GM12878 (cell line): ENCODE measurements around the gene NIPA2.

ENCODE experiments used
- CTCF ChIP-seq, 3 experiments: IDR thresholded peaks in 2 of 3; conservative IDR thresholded peaks in 1 of 3; 2 replicates each; pipeline ENCODE4 v1.5.1; 2011; ENCODE audit warnings: low read depth in 3 of 3, low read length in 3 of 3, mild to moderate bottlenecking in 3 of 3, control low read depth in 2 of 3, moderate library complexity in 2 of 3, inconsistent platforms in 1 of 3, mixed read lengths in 1 of 3; ENCODE audit not compliant: control insufficient read depth in 2 of 3, insufficient read depth in 1 of 3; ENCODE audit errors: extremely low read depth in 1 of 3
- EGR1 ChIP-seq, 2 experiments: IDR thresholded peaks; 1 replicate in 1 of 2; 2 replicates in 1 of 2; pipeline ENCODE4 v1.6.1; 2011 to 2012; ENCODE audit warnings: low read depth in 2 of 2, low read length in 2 of 2, borderline replicate concordance in 1 of 2, mild to moderate bottlenecking in 1 of 2, moderate library complexity in 1 of 2
- FOS ChIP-seq: IDR thresholded peaks from 3 replicates; pipeline ENCODE4 v1.6.1; 2011; ENCODE audit warnings: borderline replicate concordance; ENCODE audit not compliant: insufficient read length; ENCODE audit errors: extremely low read depth
- POLR2A ChIP-seq: IDR thresholded peaks from 2 replicates; pipeline ENCODE4 v1.6.1; 2011; ENCODE audit warnings: low read depth, mild to moderate bottlenecking, low read length
- USF1 ChIP-seq: IDR thresholded peaks from 2 replicates; pipeline ENCODE4 v1.6.1; 2011; ENCODE audit warnings: borderline replicate concordance, low read depth, mild to moderate bottlenecking, moderate library complexity, mixed read lengths, low read length; ENCODE audit not compliant: insufficient read depth; ENCODE audit errors: extremely low read length
- ZNF592 ChIP-seq: fragments of 450-650 bp; IDR thresholded peaks from 2 replicates; pipeline ENCODE4 v1.6.1; 2017; ENCODE audit warnings: mild to moderate bottlenecking, moderate library complexity

- TF ChIP-seq ZNF592: no peak
- TF ChIP-seq USF1: no peak
- TF ChIP-seq FOS: no peak
- no peak for TF ChIP-seq EGR1 (IDR thresholded peaks at IDR 0.05; ENCODE audit: borderline replicate concordance in 1 of 2, low read depth in 2 of 2, low read length in 2 of 2)
- no peak for TF ChIP-seq CTCF (IDR thresholded peaks at IDR 0.05 in 2 of 3, conservative IDR thresholded peaks at IDR 0.05 in 1 of 3; ENCODE audit: control insufficient read depth in 2 of 3, extremely low read depth in 1 of 3, insufficient read depth in 1 of 3, low read depth in 3 of 3, low read length in 3 of 3)
- TF ChIP-seq POLR2A: no peak
These were observed 32.4 kb downstream of the NIPA2 start for GRCh38 chr15:22870865-22871264.
